K562 (cell line): Measurements from ENCODE around the gene NOTO. TPM values are rescaled to one million over a fixed set of nuclear protein-coding genes. Genes with fewer than 3 reads are reported as not detected.

Experiments used
- ATAC-seq: fragments of 200-7000 bp; cut with Tn5 transposase; 3 replicates; pipeline ENCODE4 v1.9.1; 2020; ENCODE audit warnings: moderate library complexity
- BruUV-seq: library from RNA; stranded (reverse); fragments of 400-500 nt; replicated peaks from 2 replicates; lab custom pipeline; 2021; lab: Mats Ljungman, UMichigan
- CTCF ChIA-PET: fragments of 300-600 bp; formaldehyde crosslinking; extraction: SDS; loops from one replicate; lab custom pipeline; 2021; ENCODE audit warnings: low intra/inter-chr PET ratio; lab: Yijun Ruan, JAX
- POLR2A ChIA-PET: fragments of 300-600, 350-650 bp; sonication (Branson Sonifier 250); formaldehyde crosslinking; extraction: SDS; loops from one replicate; lab custom pipeline; 2021; ENCODE audit warnings: antibody characterized with exemption, inconsistent platforms; lab: Yijun Ruan, JAX
- DNase-seq, 4 experiments: peaks; one replicate each; pipeline versions ENCODE4 v3.0.0 to v3.0.0-alpha.2; 2011 to 2018; ENCODE audit warnings: low spot score in 3 of 4, mixed read lengths in 3 of 4; ENCODE audit errors: extremely low read depth in 1 of 4
- FAIRE-seq: peaks from 2 replicates; lab custom pipeline; 2011; peaks lifted over from hg19 to GRCh38; lab: Jason Lieb, UNC
- H2AFZ ChIP-seq: 2 replicates; pipeline ENCODE4 v1.6.0; 2011; ENCODE audit warnings: low read depth, low read length, control low read depth, inconsistent platforms
- H3K27ac ChIP-seq: fragments of 200-600 bp; 3 replicates; pipeline ENCODE4 v1.8.0; 2011; ENCODE audit warnings: low read depth, mild to moderate bottlenecking, control low read depth, inconsistent platforms, low read length, moderate library complexity, mixed read lengths; ENCODE audit errors: extremely low read depth
- H3K27me3 ChIP-seq, 2 experiments: fragments of 300-600 bp in 1 of 2; 2 replicates in 1 of 2; 3 replicates in 1 of 2; pipeline versions ENCODE4 v1.6.0 to v1.8.0; 2011; ENCODE audit warnings: inconsistent platforms in 2 of 2, low read length in 2 of 2, mild to moderate bottlenecking in 1 of 2, mixed read lengths in 1 of 2, moderate library complexity in 1 of 2; ENCODE audit not compliant: control insufficient read depth in 2 of 2, insufficient read depth in 2 of 2
- H3K36me3 ChIP-seq: fragments of 300-600 bp; 3 replicates; pipeline ENCODE4 v1.8.0; 2011; ENCODE audit warnings: mild to moderate bottlenecking, low read length, inconsistent platforms; ENCODE audit not compliant: control insufficient read depth, insufficient read depth
- H3K4me1 ChIP-seq, 2 experiments: fragments of 200-600 bp in 1 of 2; replicated peaks in 1 of 2; 2 replicates in 1 of 2; 3 replicates in 1 of 2; pipeline versions ENCODE4 v1.5.1 to v1.8.0; 2011; ENCODE audit warnings: inconsistent platforms in 2 of 2, low read length in 2 of 2, mild to moderate bottlenecking in 1 of 2, mixed read lengths in 1 of 2, moderate library complexity in 1 of 2; ENCODE audit not compliant: control insufficient read depth in 2 of 2, insufficient read depth in 2 of 2
- H3K4me2 ChIP-seq: 2 replicates; pipeline ENCODE4 v1.6.1; 2011; ENCODE audit warnings: low read length, control low read depth, inconsistent platforms, mixed read lengths; ENCODE audit not compliant: insufficient read depth
- H3K4me3 ChIP-seq: fragments of 200-600 bp; sonication (generic), shearing (Covaris generic); 2 replicates; pipeline ENCODE4 v1.5.1; 2016; ENCODE audit warnings: control low read depth, inconsistent platforms
- H3K79me2 ChIP-seq: fragments of 200-600 bp; 3 replicates; pipeline ENCODE4 v1.8.0; 2011; ENCODE audit warnings: low read length, inconsistent platforms; ENCODE audit not compliant: control insufficient read depth, insufficient read depth
- H3K9ac ChIP-seq, 2 experiments: 2 replicates each; pipeline versions ENCODE4 v1.6.0 to v1.6.1; 2011; ENCODE audit warnings: low read depth in 2 of 2, low read length in 2 of 2, control low read depth in 1 of 2, inconsistent platforms in 1 of 2, mild to moderate bottlenecking in 1 of 2, mixed read lengths in 1 of 2; ENCODE audit not compliant: insufficient read depth in 1 of 2
- H3K9me1 ChIP-seq: one replicate; pipeline ENCODE4 v1.6.0; 2011; ENCODE audit warnings: inconsistent platforms, mild to moderate bottlenecking, low read length, moderate library complexity; ENCODE audit not compliant: control insufficient read depth, insufficient read depth
- H3K9me3 ChIP-seq: replicated peaks from 2 replicates; pipeline ENCODE4 v1.5.1; 2011; ENCODE audit warnings: low read depth, low read length, inconsistent platforms; ENCODE audit not compliant: control insufficient read depth, insufficient read depth
- H4K20me1 ChIP-seq: replicated peaks from 2 replicates; pipeline ENCODE4 v1.6.1; 2011; ENCODE audit warnings: low read length, inconsistent platforms, mixed read lengths; ENCODE audit not compliant: control insufficient read depth, insufficient read depth
- CBFB ChIP-seq: sonication (generic); formaldehyde crosslinking; IDR thresholded peaks from 2 replicates; pipeline ENCODE4 v1.4.0; 2020; ENCODE audit warnings: mild to moderate bottlenecking, missing genetic modification reagents
- CHD4 ChIP-seq: fragments of 200-600 bp; sonication (generic); IDR thresholded peaks from 3 replicates; pipeline ENCODE4 v1.6.1; 2012; ENCODE audit warnings: low read depth, mild to moderate bottlenecking, mixed read lengths, low read length, inconsistent platforms; ENCODE audit not compliant: insufficient read depth, insufficient replicate concordance, poor library complexity, severe bottlenecking
- ETS2 ChIP-seq: IDR thresholded peaks from 2 replicates; pipeline ENCODE4 v1.6.1; 2016; ENCODE audit warnings: borderline replicate concordance, missing genetic modification characterization, mild to moderate bottlenecking, moderate library complexity, missing compliant biosample characterization; ENCODE audit not compliant: poor library complexity, severe bottlenecking
- MCM5 ChIP-seq: fragments of 450-650 bp; IDR thresholded peaks from 2 replicates; pipeline ENCODE4 v1.6.1; 2016; ENCODE audit warnings: low read depth
- NFYB ChIP-seq: IDR thresholded peaks from 2 replicates; pipeline ENCODE4 v1.6.1; 2011; ENCODE audit warnings: mild to moderate bottlenecking, moderate library complexity; ENCODE audit not compliant: insufficient read length; ENCODE audit errors: extremely low read depth
- in situ Hi-C: fragments of 300-500 bp; cut with MboI; formaldehyde crosslinking; loops from 4 replicates; pipeline ENCODE4 v1.15.0; 2018; ENCODE audit warnings: inconsistent platforms, mixed read lengths
- intact Hi-C: fragments of 100-400 bp; cut with micrococcal nuclease; formaldehyde crosslinking; loops from 2 replicates; pipeline ENCODE4 v1.14.2; 2022
- polyA plus RNA-seq, 8 experiments: library from polyadenylated mRNA; depleted of rRNA in 4 of 8; stranded (reverse) in 5 of 8; unstranded in 3 of 8; fragments of >200 nt; fragmentation: Nextera tagmentation in 2 of 8; fragmentation: Illumina TruSeq in 1 of 8; extraction: Ambion mirVana in 2 of 8; extraction: Trizol in 1 of 8; gene quantifications; 2 replicates each; pipeline versions ENCODE4 v1.2.1 to v1.2.3, GENCODE V29; 2011 to 2014; ENCODE audit warnings: inconsistent platforms in 1 of 8, missing spikeins in 1 of 8
- total RNA-seq, 7 experiments: library from RNA; depleted of rRNA in 6 of 7; stranded (reverse); fragments of >200 nt in 6 of 7; fragmentation: Illumina TruSeq in 2 of 7; extraction: Trizol in 2 of 7; gene quantifications; 2 replicates each; pipeline versions ENCODE4 v1.2.1 to v1.2.3, GENCODE V29; 2011 to 2021; ENCODE audit warnings: low replicate concordance in 1 of 7
- TF ChIP-seq, protein P1 (sequence below): IDR thresholded peaks from 3 replicates; pipeline ENCODE4 v1.6.1; 2011; ENCODE audit warnings: borderline replicate concordance, mild to moderate bottlenecking, moderate library complexity; ENCODE audit not compliant: insufficient read length; ENCODE audit errors: extremely low read depth
- TF ChIP-seq, protein P2 (sequence below): conservative IDR thresholded peaks from 2 replicates; pipeline ENCODE4 v1.6.1; 2011; ENCODE audit warnings: low read depth, mild to moderate bottlenecking, low read length; ENCODE audit not compliant: control insufficient read depth
- TF ChIP-seq, protein P3 (sequence below): fragments of 250-450 bp; sonication (Bioruptor Pico); IDR thresholded peaks from 2 replicates; pipeline ENCODE4 v1.5.0; 2021; ENCODE audit warnings: mild to moderate bottlenecking, borderline replicate concordance

NOTO gene
- total and polyA plus RNA-seq, 9 of the 15 experiments (the other 6 are each of a cell fraction or from before 2014, with no cell fraction given), result not detected

DNA sequence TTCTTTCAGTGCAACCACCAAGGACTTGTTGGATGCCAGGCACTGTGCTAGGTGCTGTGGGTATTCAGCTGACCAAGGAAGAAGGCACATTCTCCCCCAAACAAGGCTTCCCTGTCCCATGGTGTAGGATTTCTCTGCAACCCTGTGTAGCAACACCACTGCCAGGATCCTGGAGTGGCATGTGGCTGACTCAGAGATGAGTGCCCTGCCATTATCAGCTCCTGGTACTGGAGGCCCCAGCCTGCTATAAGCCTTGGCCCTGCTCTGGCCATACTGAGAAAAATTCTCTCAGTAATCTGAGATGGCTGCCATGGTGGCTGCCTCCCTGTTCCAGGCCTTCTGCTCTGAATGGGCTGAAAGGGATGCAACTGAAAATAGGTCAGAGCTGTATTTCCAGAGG lies 15.9 kb downstream of the NOTO start:
- H3K9ac ChIP-seq, result peak overlapping the region in 1 of 2 experiments; percentile 37; a peak in 1 of 4 replicates
- intact Hi-C loops (no loop called here), in situ Hi-C loops (no loop called here)
- BruUV-seq, result no TSS peak
- peaks cover 7 to 9% of the 10 kb centered on the region in 2 experiments; a peak in 4 of 5 replicates for H3K4me1 ChIP-seq
- no peak for TF ChIP-seq ETS2 (tag)
- TF ChIP-seq, protein P1, sequence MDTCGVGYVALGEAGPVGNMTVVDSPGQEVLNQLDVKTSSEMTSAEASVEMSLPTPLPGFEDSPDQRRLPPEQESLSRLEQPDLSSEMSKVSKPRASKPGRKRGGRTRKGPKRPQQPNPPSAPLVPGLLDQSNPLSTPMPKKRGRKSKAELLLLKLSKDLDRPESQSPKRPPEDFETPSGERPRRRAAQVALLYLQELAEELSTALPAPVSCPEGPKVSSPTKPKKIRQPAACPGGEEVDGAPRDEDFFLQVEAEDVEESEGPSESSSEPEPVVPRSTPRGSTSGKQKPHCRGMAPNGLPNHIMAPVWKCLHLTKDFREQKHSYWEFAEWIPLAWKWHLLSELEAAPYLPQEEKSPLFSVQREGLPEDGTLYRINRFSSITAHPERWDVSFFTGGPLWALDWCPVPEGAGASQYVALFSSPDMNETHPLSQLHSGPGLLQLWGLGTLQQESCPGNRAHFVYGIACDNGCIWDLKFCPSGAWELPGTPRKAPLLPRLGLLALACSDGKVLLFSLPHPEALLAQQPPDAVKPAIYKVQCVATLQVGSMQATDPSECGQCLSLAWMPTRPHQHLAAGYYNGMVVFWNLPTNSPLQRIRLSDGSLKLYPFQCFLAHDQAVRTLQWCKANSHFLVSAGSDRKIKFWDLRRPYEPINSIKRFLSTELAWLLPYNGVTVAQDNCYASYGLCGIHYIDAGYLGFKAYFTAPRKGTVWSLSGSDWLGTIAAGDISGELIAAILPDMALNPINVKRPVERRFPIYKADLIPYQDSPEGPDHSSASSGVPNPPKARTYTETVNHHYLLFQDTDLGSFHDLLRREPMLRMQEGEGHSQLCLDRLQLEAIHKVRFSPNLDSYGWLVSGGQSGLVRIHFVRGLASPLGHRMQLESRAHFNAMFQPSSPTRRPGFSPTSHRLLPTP, result no peak
- TF ChIP-seq, protein P2, sequence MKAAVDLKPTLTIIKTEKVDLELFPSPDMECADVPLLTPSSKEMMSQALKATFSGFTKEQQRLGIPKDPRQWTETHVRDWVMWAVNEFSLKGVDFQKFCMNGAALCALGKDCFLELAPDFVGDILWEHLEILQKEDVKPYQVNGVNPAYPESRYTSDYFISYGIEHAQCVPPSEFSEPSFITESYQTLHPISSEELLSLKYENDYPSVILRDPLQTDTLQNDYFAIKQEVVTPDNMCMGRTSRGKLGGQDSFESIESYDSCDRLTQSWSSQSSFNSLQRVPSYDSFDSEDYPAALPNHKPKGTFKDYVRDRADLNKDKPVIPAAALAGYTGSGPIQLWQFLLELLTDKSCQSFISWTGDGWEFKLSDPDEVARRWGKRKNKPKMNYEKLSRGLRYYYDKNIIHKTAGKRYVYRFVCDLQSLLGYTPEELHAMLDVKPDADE, result no peak
- no peak for TF ChIP-seq CBFB
- no peak for TF ChIP-seq CHD4
- TF ChIP-seq, protein P3, sequence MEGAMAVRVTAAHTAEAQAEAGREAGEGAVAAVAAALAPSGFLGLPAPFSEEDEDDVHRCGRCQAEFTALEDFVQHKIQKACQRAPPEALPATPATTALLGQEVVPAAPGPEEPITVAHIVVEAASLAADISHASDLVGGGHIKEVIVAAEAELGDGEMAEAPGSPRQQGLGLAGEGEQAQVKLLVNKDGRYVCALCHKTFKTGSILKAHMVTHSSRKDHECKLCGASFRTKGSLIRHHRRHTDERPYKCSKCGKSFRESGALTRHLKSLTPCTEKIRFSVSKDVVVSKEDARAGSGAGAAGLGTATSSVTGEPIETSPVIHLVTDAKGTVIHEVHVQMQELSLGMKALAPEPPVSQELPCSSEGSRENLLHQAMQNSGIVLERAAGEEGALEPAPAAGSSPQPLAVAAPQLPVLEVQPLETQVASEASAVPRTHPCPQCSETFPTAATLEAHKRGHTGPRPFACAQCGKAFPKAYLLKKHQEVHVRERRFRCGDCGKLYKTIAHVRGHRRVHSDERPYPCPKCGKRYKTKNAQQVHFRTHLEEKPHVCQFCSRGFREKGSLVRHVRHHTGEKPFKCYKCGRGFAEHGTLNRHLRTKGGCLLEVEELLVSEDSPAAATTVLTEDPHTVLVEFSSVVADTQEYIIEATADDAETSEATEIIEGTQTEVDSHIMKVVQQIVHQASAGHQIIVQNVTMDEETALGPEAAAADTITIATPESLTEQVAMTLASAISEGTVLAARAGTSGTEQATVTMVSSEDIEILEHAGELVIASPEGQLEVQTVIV (CRISPR knock-in tag), result no peak
- no peak for TF ChIP-seq MCM5
- no peak for TF ChIP-seq NFYB
- no peak overlapping the region for H3K4me3 ChIP-seq
- H3K27ac ChIP-seq, result no peak overlapping the region
- H3K79me2 ChIP-seq, result peaks cover 39% of the 10 kb centered on the region
- no peak for DNase-seq
- no peak overlapping the region for H3K4me2 ChIP-seq
- POLR2A ChIA-PET, result interaction anchor here (0.7 to 4.1 kb wide), 2 partner anchors 10 to 16 kb away, joined by 3 to 25 read pairs; partner anchors contain the start of gene CCT7
- no peaks in the 10 kb centered on the region for H3K27me3 ChIP-seq
- FAIRE-seq, result no peak
- no peak overlapping the region for H2AFZ ChIP-seq
- no peaks in the 10 kb centered on the region; the same call in 1 of the 2 replicates for H4K20me1 ChIP-seq
- H3K9me3 ChIP-seq, result no peaks in the 10 kb centered on the region
- H3K9me1 ChIP-seq, result no peaks in the 10 kb centered on the region
- CTCF ChIA-PET, result interaction anchor here (0.6 kb wide), 1 partner anchor 336 kb away, joined by 4 read pairs; no protein-coding TSS in a partner anchor
- ATAC-seq, result no peak
- H3K36me3 ChIP-seq, result peaks cover 47% of the 10 kb centered on the region; the same call in 2 of the 3 replicates
